GM21528 (cell line): ENCODE measurements around the gene TAF6.

Experiments
- ATAC-seq: cut with Tn5 transposase; IDR thresholded peaks from one replicate; pipeline ENCODE4 v1.9.1; 2021; ENCODE audit warnings: mild to moderate bottlenecking, moderate library complexity; ENCODE audit not compliant: unreplicated experiment, low FRiP score

TAF6 gene

GRCh38 chr7:100098913-100099312 is 20.2 kb downstream of the TAF6 start:
- no peak for ATAC-seq

- no peak for ATAC-seq
Measured at GRCh38 chr7:100095704-100096103, 23.5 kb downstream of the TAF6 start.

- no peak for ATAC-seq
Measured at GRCh38 chr7:100095289-100095688, 23.9 kb downstream of the TAF6 start.

- ATAC-seq = no peak
Measured at GRCh38 chr7:100093925-100094486, 25.2 kb downstream of the TAF6 start.

- ATAC-seq = no peak
Measured at GRCh38 chr7:100093498-100093897, 25.7 kb downstream of the TAF6 start.

GRCh38 chr7:100093054-100093453 is 26.1 kb downstream of the TAF6 start:
- ATAC-seq = no peak

- no peak for ATAC-seq
Measured at GRCh38 chr7:100091411-100092181, 27.6 kb downstream of the TAF6 start.

GRCh38 chr7:100090527-100091410 is 28.4 kb downstream of the TAF6 start:
- ATAC-seq = no peak

- no peak for ATAC-seq
Measured at GRCh38 chr7:100089458-100090196, 29.5 kb downstream of the TAF6 start.

- ATAC-seq = no peak
Measured at GRCh38 chr7:100088621-100089457, 30.3 kb downstream of the TAF6 start, which contains the start of gene COPS6. Gene COPS6 (plus strand): TSS chr7:100088969. CDS start chr7:100088991, 22 bp downstream.

GRCh38 chr7:100088095-100088620 is 31.0 kb downstream of the TAF6 start:
- ATAC-seq = no peak

- ATAC-seq = no peak
Measured at GRCh38 chr7:100087055-100087750, 32.0 kb downstream of the TAF6 start.

GRCh38 chr7:100085515-100085914 is 33.6 kb downstream of the TAF6 start:
- ATAC-seq = no peak

GRCh38 chr7:100082978-100083377 is 36.2 kb downstream of the TAF6 start:
- ATAC-seq = no peak

GRCh38 chr7:100081535-100082102 is 37.5 kb downstream of the TAF6 start, which contains the start of gene ZNF3:
Gene ZNF3 (minus strand): TSS chr7:100081723. CDS start chr7:100077357, 4,366 bp downstream.
- peak; percentile 76 for ATAC-seq

- peak; percentile 20 for ATAC-seq
Measured at GRCh38 chr7:100080907-100081534, 38.1 kb downstream of the TAF6 start.

- ATAC-seq = no peak
Measured at GRCh38 chr7:100079024-100079560, 40.1 kb downstream of the TAF6 start.

GRCh38 chr7:100077205-100077604 is 42.0 kb downstream of the TAF6 start:
- ATAC-seq = no peak
